Measurements from ENCODE around the gene IRAK1.

The IRAK1 gene

DNA sequence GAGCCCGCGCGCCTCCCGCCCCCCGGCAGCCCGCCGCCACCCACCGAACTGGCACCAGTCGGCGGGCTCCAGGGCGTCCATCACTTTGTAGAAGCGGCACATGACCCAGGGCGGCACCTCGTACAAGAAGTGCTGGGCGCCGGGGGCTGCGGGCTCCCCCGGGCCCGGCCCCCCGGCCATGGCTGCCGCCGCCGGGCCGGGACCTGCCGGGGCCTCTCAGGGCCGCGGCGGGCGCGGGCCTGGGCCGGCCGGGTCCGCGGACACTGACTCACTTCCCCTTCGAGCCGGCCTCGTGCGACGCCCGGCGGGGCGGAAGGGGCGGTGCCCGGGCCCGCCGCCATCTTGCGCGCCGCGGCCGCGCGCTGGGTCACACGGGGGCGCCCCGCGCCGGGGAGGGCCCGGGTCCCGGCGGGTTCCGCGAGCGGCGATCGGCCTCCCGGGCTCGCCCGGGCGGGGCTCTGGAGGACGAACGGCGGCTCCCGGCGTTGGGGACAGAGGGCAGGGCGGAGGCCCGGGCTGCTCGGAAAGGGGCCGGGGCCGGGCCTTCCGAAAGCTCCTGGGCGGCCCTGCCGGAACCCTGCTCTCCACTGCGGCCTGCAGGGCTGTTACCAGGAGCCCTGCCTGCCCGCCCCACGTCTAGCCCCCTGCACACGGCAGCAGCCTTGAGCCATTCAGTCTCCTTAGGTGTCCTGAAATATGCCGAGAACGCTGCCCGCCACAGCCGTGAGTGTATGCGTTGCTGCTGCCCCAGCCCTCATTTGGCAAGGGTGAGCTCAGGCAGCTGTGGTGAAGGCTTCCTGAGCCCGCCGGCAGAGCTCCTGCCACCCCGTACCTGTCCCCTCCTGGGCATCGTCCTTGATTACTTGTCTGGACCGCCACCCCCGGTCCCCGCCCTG, at the start of gene IRAK1:
IRAK1 (minus strand) TSS at position 270 of the 896 bp plus-strand sequence; CDS start at position 180, 90 bp downstream.
- Histone ChIP-seq H3K27ac (ENCODE audit: low read depth, low read length) (peak within 1 kb of the TSS; percentile 75), H3K9ac (ENCODE audit: low read length in 5 of 5) (peak within 1 kb of the TSS in 4 of 5 donors; percentile 58 to 81 (median 77)), H3K36me3 (ENCODE audit: control insufficient read depth in 5 of 5, insufficient read depth in 5 of 5, low read length in 5 of 5) (peaks cover 0 to 32% (median 16%) of the 10 kb centered on the region in 5 donors), H3K27me3 (ENCODE audit: control insufficient read depth in 5 of 5, insufficient read depth in 4 of 5, low read length in 5 of 5) (peaks cover 0 to 32% (median 19%) of the 10 kb centered on the region in 5 donors), H3K4me3 (ENCODE audit: low read depth in 1 of 5, low read length in 5 of 5) (peak within 1 kb of the TSS; percentile 50 to 72 (median 63)), H3K9me3 (ENCODE audit: control insufficient read depth in 5 of 5, low read length in 5 of 5) (no peaks in the 10 kb centered on the region), H3K4me1 (ENCODE audit: control insufficient read depth in 5 of 5, insufficient read depth in 5 of 5, low read length in 5 of 5) (peaks cover 2 to 30% (median 25%) of the 10 kb centered on the region in 5 donors)

DNA sequence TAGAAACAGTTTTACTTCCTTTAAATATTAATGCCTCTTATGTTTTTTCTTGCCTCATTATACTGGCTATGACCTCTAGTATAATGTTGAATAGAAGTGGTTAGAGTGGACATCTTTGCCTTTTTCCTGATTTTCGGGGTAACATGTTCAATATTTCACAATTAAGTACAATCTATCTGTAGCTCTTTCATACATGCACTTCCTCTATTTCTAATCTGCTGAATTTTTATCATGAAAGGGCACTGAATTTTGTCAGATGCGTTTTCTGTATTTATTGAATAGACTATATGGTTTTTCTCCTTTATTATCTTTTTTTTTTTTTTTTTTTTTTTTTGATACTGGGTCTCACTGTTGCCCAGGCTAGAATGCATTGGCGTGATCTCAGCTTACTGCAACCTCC, 48.9 kb upstream of the IRAK1 start:
- no peaks in the 10 kb centered on the region for H3K36me3 ChIP-seq (ENCODE audit: control insufficient read depth in 5 of 5, insufficient read depth in 5 of 5, low read length in 5 of 5)
- no peak overlapping the region for H3K4me3 ChIP-seq (ENCODE audit: low read depth in 1 of 5, low read length in 5 of 5)
- H3K4me1 ChIP-seq (ENCODE audit: control insufficient read depth in 5 of 5, insufficient read depth in 5 of 5, low read length in 5 of 5) = peaks cover 0 to 18% (median 6%) of the 10 kb centered on the region in 5 donors
- H3K27ac ChIP-seq (ENCODE audit: low read depth, low read length) = no peak overlapping the region
- H3K9ac ChIP-seq (ENCODE audit: low read length in 5 of 5) = no peak overlapping the region
- H3K27me3 ChIP-seq (ENCODE audit: control insufficient read depth in 5 of 5, insufficient read depth in 4 of 5, low read length in 5 of 5) = peaks cover 0 to 8% (median 0%) of the 10 kb centered on the region in 5 donors
- no peaks in the 10 kb centered on the region for H3K9me3 ChIP-seq (ENCODE audit: control insufficient read depth in 5 of 5, low read length in 5 of 5)

DNA sequence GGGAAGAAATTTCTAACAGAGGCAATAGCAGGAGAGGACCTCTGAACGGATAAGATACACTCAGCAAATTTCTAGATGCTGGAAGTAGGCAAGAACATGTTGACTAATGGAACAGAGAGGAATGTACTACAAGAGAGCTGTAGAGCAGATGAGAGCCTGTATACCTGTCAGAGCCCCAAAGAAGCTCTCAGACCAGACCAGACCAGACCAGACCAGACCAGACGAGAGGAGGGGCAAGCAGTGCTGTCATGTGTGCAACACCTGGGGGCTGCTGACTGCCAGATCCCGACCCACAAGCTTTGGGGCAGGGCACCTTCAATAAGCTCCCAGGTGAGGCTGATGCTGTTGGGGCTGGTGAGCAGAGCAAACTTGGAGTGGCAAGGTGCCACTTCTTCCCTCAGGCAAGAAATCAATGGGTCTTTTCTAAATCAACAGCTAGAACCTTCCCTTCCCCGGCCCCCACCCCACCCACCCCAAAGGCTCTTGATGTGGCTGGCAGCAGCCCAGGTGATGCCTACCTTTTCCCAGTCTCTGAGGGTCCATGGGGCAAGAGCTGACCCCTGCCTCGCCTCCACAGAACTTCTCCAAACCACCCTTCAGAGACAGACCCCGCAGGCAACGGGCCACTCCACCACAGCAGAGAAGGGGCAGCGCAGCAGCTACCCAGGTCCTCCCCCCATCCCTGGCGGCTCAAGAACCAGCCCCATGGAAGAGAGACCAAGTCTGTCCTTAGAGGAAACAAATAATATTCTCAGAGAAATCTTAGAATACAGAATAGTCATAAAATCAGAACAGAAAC, 45.1 kb upstream of the IRAK1 start:
- Histone ChIP-seq H3K4me3 (ENCODE audit: low read depth in 1 of 5, low read length in 5 of 5) (no peak overlapping the region), H3K9me3 (ENCODE audit: control insufficient read depth in 5 of 5, low read length in 5 of 5) (no peaks in the 10 kb centered on the region), H3K9ac (ENCODE audit: low read length in 5 of 5) (no peak overlapping the region), H3K27me3 (ENCODE audit: control insufficient read depth in 5 of 5, insufficient read depth in 4 of 5, low read length in 5 of 5) (peaks cover 0 to 18% (median 2%) of the 10 kb centered on the region in 5 donors), H3K4me1 (ENCODE audit: control insufficient read depth in 5 of 5, insufficient read depth in 5 of 5, low read length in 5 of 5) (peaks cover 0 to 32% (median 16%) of the 10 kb centered on the region in 5 donors), H3K36me3 (ENCODE audit: control insufficient read depth in 5 of 5, insufficient read depth in 5 of 5, low read length in 5 of 5) (peaks cover 0 to 4% (median 0%) of the 10 kb centered on the region in 5 donors), H3K27ac (ENCODE audit: low read depth, low read length) (no peak overlapping the region)

DNA sequence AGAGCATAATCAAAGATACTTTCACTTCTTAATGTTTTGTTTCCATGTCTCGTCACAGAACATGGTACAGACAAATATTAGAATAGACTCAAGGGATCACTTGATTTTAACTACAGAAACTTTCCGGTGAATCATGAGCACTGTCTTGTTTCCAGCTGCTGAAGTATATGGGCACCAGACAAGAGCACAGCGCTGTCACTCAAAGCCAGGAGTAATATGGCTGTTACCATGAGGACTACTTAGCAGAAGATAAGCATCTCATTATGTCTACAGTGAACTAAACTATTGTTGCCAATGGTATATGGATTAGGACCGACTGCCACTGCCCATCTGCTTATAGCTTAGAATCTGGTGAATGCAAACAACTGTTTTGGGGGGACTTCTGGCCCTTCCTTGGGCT, 43.5 kb upstream of the IRAK1 start:
- H3K4me3 ChIP-seq (ENCODE audit: low read depth in 1 of 5, low read length in 5 of 5) = no peak overlapping the region
- H3K9me3 ChIP-seq (ENCODE audit: control insufficient read depth in 5 of 5, low read length in 5 of 5) = no peaks in the 10 kb centered on the region
- H3K36me3 ChIP-seq (ENCODE audit: control insufficient read depth in 5 of 5, insufficient read depth in 5 of 5, low read length in 5 of 5) = peaks cover 0 to 4% (median 0%) of the 10 kb centered on the region in 5 donors
- H3K9ac ChIP-seq (ENCODE audit: low read length in 5 of 5) = no peak overlapping the region
- no peak overlapping the region for H3K27ac ChIP-seq (ENCODE audit: low read depth, low read length)
- H3K27me3 ChIP-seq (ENCODE audit: control insufficient read depth in 5 of 5, insufficient read depth in 4 of 5, low read length in 5 of 5) = peaks cover 0 to 25% (median 5%) of the 10 kb centered on the region in 5 donors
- peaks cover 0 to 42% (median 22%) of the 10 kb centered on the region in 5 donors for H3K4me1 ChIP-seq (ENCODE audit: control insufficient read depth in 5 of 5, insufficient read depth in 5 of 5, low read length in 5 of 5)

DNA sequence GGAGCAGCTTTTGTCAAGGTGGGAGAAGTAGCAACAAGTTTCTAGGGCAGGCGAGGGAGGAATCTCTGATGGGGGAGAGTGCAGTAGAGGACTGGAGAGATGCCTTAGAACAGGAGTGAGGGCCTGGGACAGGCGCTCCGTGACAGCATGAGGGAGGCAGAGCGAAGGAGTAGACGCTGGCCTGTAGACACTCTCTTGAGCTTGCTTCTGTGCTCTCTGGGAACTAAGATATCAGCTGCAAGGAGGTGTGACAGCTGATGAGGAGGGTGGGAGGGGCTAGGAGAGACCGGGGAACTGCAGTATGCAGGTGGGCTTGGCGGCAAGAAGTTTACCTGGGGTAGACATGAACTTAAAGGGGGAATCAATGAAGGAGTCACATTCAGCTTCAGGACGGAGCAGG, 42.1 kb upstream of the IRAK1 start:
- peaks cover 0 to 46% (median 29%) of the 10 kb centered on the region in 5 donors for H3K4me1 ChIP-seq (ENCODE audit: control insufficient read depth in 5 of 5, insufficient read depth in 5 of 5, low read length in 5 of 5)
- peaks cover 0 to 28% (median 5%) of the 10 kb centered on the region in 5 donors for H3K27me3 ChIP-seq (ENCODE audit: control insufficient read depth in 5 of 5, insufficient read depth in 4 of 5, low read length in 5 of 5)
- no peak overlapping the region for H3K27ac ChIP-seq (ENCODE audit: low read depth, low read length)
- no peak overlapping the region for H3K4me3 ChIP-seq (ENCODE audit: low read depth in 1 of 5, low read length in 5 of 5)
- H3K36me3 ChIP-seq (ENCODE audit: control insufficient read depth in 5 of 5, insufficient read depth in 5 of 5, low read length in 5 of 5) = peaks cover 0 to 4% (median 0%) of the 10 kb centered on the region in 5 donors
- H3K9ac ChIP-seq (ENCODE audit: low read length in 5 of 5) = no peak overlapping the region
- no peaks in the 10 kb centered on the region for H3K9me3 ChIP-seq (ENCODE audit: control insufficient read depth in 5 of 5, low read length in 5 of 5)

DNA sequence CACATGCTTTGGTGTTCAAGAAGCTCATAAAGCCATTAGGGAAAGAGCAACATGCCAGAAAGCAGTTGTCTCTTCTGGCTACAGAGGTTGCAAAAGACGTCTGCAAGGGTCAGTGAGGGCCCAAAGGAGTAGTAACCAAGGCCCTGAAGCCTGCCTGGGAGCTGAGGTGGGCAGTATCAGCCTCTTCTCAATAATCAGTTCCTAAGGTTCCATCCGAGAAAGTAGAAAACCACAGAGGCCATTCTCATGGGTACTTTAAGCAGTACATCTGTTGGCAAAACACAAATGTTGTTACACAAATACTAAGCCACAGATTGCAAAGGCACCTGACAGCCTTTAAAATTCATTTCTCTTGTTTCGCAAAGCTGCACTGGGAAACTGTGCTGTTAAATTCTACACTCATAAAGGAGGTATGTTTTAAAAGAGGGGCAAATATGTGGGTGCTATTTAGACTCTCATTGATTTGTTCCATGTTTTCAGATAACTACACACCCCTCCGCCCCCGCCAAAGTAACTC, 40.1 kb upstream of the IRAK1 start:
- Histone ChIP-seq H3K4me1 (ENCODE audit: control insufficient read depth in 5 of 5, insufficient read depth in 5 of 5, low read length in 5 of 5) (peaks cover 0 to 50% (median 29%) of the 10 kb centered on the region in 5 donors), H3K27ac (ENCODE audit: low read depth, low read length) (no peak overlapping the region), H3K9ac (ENCODE audit: low read length in 5 of 5) (no peak overlapping the region), H3K9me3 (ENCODE audit: control insufficient read depth in 5 of 5, low read length in 5 of 5) (no peaks in the 10 kb centered on the region), H3K36me3 (ENCODE audit: control insufficient read depth in 5 of 5, insufficient read depth in 5 of 5, low read length in 5 of 5) (peaks cover 0 to 4% (median 0%) of the 10 kb centered on the region in 5 donors), H3K4me3 (ENCODE audit: low read depth in 1 of 5, low read length in 5 of 5) (no peak overlapping the region), H3K27me3 (ENCODE audit: control insufficient read depth in 5 of 5, insufficient read depth in 4 of 5, low read length in 5 of 5) (peaks cover 0 to 25% (median 5%) of the 10 kb centered on the region in 5 donors)

DNA sequence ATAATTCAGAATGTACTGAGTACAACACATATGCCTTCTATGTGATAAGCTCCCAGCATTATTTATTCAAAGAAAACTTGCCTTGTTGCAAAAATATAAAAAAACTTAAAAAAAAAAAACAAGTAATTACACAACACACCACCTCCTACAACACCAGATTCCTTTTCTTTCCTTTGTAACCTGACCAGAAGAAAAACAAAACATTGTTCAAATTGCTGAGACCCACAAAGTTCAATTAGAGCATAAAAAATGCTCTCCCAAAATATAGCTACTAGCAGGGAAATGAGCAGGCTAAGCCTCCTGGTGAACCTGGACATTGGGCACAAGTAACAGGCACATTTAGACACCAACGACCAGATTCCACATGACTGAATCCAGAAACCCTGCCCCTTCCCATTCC, 39.5 kb upstream of the IRAK1 start:
- H3K36me3 ChIP-seq (ENCODE audit: control insufficient read depth in 5 of 5, insufficient read depth in 5 of 5, low read length in 5 of 5) = peaks cover 0 to 4% (median 0%) of the 10 kb centered on the region in 5 donors
- H3K27ac ChIP-seq (ENCODE audit: low read depth, low read length) = no peak overlapping the region
- no peaks in the 10 kb centered on the region for H3K9me3 ChIP-seq (ENCODE audit: control insufficient read depth in 5 of 5, low read length in 5 of 5)
- H3K4me1 ChIP-seq (ENCODE audit: control insufficient read depth in 5 of 5, insufficient read depth in 5 of 5, low read length in 5 of 5) = peaks cover 0 to 44% (median 29%) of the 10 kb centered on the region in 5 donors
- H3K9ac ChIP-seq (ENCODE audit: low read length in 5 of 5) = no peak overlapping the region
- H3K27me3 ChIP-seq (ENCODE audit: control insufficient read depth in 5 of 5, insufficient read depth in 4 of 5, low read length in 5 of 5) = peaks cover 0 to 22% (median 5%) of the 10 kb centered on the region in 5 donors
- no peak overlapping the region for H3K4me3 ChIP-seq (ENCODE audit: low read depth in 1 of 5, low read length in 5 of 5)

DNA sequence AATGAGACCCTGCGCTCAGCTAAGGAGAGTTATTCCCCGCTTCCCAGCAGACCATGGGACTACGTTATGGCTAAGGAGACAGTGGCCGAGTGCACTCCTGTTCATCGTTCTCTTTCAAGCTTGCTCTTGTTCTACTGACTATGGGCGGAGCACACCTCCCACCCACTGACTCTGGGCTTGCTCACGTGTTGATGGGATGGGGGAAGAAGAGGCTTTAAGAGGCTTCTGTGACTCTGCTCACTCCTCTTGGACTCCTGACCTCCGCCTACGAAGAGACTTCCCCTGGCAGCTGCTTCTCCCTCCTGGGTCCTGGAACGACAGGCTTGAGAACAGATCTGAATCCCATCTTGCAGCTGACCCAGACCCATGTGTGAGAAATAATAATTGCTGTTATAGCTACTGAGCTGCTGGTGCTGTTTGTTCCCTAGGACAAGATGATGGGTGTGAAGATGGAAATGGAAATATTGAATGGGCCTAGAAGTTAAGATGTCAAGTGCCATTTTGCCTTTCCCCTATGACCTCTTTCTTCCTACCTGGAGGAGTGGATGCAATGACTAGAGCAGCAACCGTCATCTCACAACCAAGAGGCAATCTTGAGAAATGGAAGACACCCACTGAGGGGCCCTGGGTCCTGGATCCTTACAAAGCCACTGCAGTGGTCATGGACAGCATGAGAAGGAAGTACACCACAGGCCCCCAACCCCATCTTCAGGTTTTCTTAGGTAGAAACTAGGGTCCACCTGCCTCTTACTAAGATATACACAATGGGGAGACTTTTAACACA, 38.7 kb upstream of the IRAK1 start:
- Histone ChIP-seq H3K27ac (ENCODE audit: low read depth, low read length) (no peak overlapping the region), H3K4me1 (ENCODE audit: control insufficient read depth in 5 of 5, insufficient read depth in 5 of 5, low read length in 5 of 5) (peaks cover 0 to 36% (median 22%) of the 10 kb centered on the region in 5 donors), H3K27me3 (ENCODE audit: control insufficient read depth in 5 of 5, insufficient read depth in 4 of 5, low read length in 5 of 5) (peaks cover 0 to 22% (median 5%) of the 10 kb centered on the region in 5 donors), H3K36me3 (ENCODE audit: control insufficient read depth in 5 of 5, insufficient read depth in 5 of 5, low read length in 5 of 5) (peaks cover 0 to 4% (median 0%) of the 10 kb centered on the region in 5 donors), H3K9ac (ENCODE audit: low read length in 5 of 5) (no peak overlapping the region), H3K9me3 (ENCODE audit: control insufficient read depth in 5 of 5, low read length in 5 of 5) (no peaks in the 10 kb centered on the region), H3K4me3 (ENCODE audit: low read depth in 1 of 5, low read length in 5 of 5) (no peak overlapping the region)

DNA sequence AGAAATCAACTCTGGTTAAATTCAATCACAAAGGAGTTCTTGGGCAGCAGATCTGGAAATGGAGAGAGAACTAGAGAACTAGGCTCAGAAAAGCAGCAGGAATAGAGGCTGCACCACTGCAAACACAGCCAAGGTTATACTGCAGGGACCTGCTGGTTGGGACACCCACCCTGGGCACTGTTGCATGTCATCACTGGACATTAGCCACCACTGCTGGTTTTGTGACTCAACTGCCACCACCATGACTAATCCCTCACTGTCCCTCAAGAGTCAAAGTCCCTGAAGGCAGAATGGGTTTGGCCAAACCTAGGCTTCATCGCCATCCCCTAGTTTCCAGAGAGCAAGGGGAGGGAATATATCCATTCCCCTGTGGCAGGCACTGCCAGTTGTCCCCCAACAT, 38.1 kb upstream of the IRAK1 start:
- no peak overlapping the region for H3K4me3 ChIP-seq (ENCODE audit: low read depth in 1 of 5, low read length in 5 of 5)
- H3K27ac ChIP-seq (ENCODE audit: low read depth, low read length) = no peak overlapping the region
- H3K4me1 ChIP-seq (ENCODE audit: control insufficient read depth in 5 of 5, insufficient read depth in 5 of 5, low read length in 5 of 5) = peaks cover 0 to 34% (median 22%) of the 10 kb centered on the region in 5 donors
- peaks cover 0 to 26% (median 5%) of the 10 kb centered on the region in 5 donors for H3K27me3 ChIP-seq (ENCODE audit: control insufficient read depth in 5 of 5, insufficient read depth in 4 of 5, low read length in 5 of 5)
- peaks cover 0 to 4% (median 0%) of the 10 kb centered on the region in 5 donors for H3K36me3 ChIP-seq (ENCODE audit: control insufficient read depth in 5 of 5, insufficient read depth in 5 of 5, low read length in 5 of 5)
- no peak overlapping the region for H3K9ac ChIP-seq (ENCODE audit: low read length in 5 of 5)
- no peaks in the 10 kb centered on the region for H3K9me3 ChIP-seq (ENCODE audit: control insufficient read depth in 5 of 5, low read length in 5 of 5)

Data from subcutaneous abdominal adipose tissue (tissue), 5 donors.